ENCODE results near the gene PODNL1. TPM values are rescaled to one million over a fixed set of nuclear protein-coding genes. Genes with fewer than 3 reads are reported as not detected.

PODNL1 gene
- total and polyA plus RNA-seq, 7 donors = 0.07 to 1.3 (median 0.36) TPM

- Histone ChIP-seq H3K36me3 (ENCODE audit: insufficient read depth in 1 of 2, low read depth in 1 of 2) (no peaks in the 10 kb centered on the region), H3K27me3 (ENCODE audit: insufficient read depth in 3 of 3, low read length in 2 of 3) (no peaks in the 10 kb centered on the region), H3K27ac (no peak overlapping the region), H3K4me3 (no peak overlapping the region), H3K9me3 (no peaks in the 10 kb centered on the region), H3K4me1 (no peaks in the 10 kb centered on the region)
- 98 to 100% (median 99%) methylated on average over 2 of the region's 2 CpGs for WGBS, 3 donors
- TF ChIP-seq CTCF (IDR thresholded peaks at IDR 0.05) = no peak
- DNase-seq (no peak), ATAC-seq (no peak)
- intact Hi-C loops (cut with DNase I) = no loop called here
Observed at GRCh38 chr19:13896227-13896626, 42.0 kb downstream of the PODNL1 start.

GRCh38 chr19:13894552-13894951, 43.7 kb downstream of the PODNL1 start:
- Histone ChIP-seq H3K4me3 (no peak overlapping the region), H3K27ac (no peak overlapping the region), H3K9me3 (no peaks in the 10 kb centered on the region), H3K4me1 (no peaks in the 10 kb centered on the region), H3K27me3 (ENCODE audit: insufficient read depth in 3 of 3, low read length in 2 of 3) (no peaks in the 10 kb centered on the region), H3K36me3 (ENCODE audit: insufficient read depth in 1 of 2, low read depth in 1 of 2) (no peaks in the 10 kb centered on the region)
- TF ChIP-seq CTCF (IDR thresholded peaks at IDR 0.05) = no peak
- no peak for DNase-seq
- ATAC-seq = no peak
- intact Hi-C loops (cut with DNase I) = no loop called here
- 83 to 85% (median 85%) methylated on average over 5 of the region's 5 CpGs for WGBS, 3 donors

GRCh38 chr19:13892870-13893269, 45.3 kb downstream of the PODNL1 start:
- Histone ChIP-seq H3K36me3 (ENCODE audit: insufficient read depth in 1 of 2, low read depth in 1 of 2) (no peaks in the 10 kb centered on the region), H3K4me1 (no peaks in the 10 kb centered on the region), H3K4me3 (no peak overlapping the region), H3K27me3 (ENCODE audit: insufficient read depth in 3 of 3, low read length in 2 of 3) (no peaks in the 10 kb centered on the region), H3K27ac (no peak overlapping the region), H3K9me3 (no peaks in the 10 kb centered on the region)
- DNase-seq (no peak), ATAC-seq (no peak)
- 79 to 87% (median 82%) methylated on average over 9 of the region's 9 CpGs for WGBS, 3 donors
- TF ChIP-seq CTCF (IDR thresholded peaks at IDR 0.05) = no peak
- intact Hi-C loops (cut with DNase I) = no loop called here

GRCh38 chr19:13890136-13890535, 48.1 kb downstream of the PODNL1 start:
- intact Hi-C loops (cut with DNase I) = no loop called here
- Histone ChIP-seq H3K4me3 (no peak overlapping the region), H3K27ac (no peak overlapping the region), H3K27me3 (ENCODE audit: insufficient read depth in 3 of 3, low read length in 2 of 3) (no peaks in the 10 kb centered on the region), H3K9me3 (no peaks in the 10 kb centered on the region), H3K4me1 (no peaks in the 10 kb centered on the region), H3K36me3 (ENCODE audit: insufficient read depth in 1 of 2, low read depth in 1 of 2) (no peaks in the 10 kb centered on the region)
- 92% methylated on average over 12 to 13 of the region's 13 CpGs for WGBS, 3 donors
- no peak for DNase-seq
- no peak for TF ChIP-seq CTCF (IDR thresholded peaks at IDR 0.05)
- ATAC-seq = no peak

GRCh38 chr19:13888281-13888680, 49.9 kb downstream of the PODNL1 start:
- H3K36me3 ChIP-seq (ENCODE audit: insufficient read depth in 1 of 2, low read depth in 1 of 2) = no peaks in the 10 kb centered on the region
- intact Hi-C loops (cut with DNase I) = loop anchor here in 1 of 2 donors (10.0 kb wide), 1 partner anchor 457 kb away; no protein-coding TSS in a partner anchor
- no peak for TF ChIP-seq CTCF (IDR thresholded peaks at IDR 0.05)
- H3K27me3 ChIP-seq (ENCODE audit: insufficient read depth in 3 of 3, low read length in 2 of 3) = no peaks in the 10 kb centered on the region
- H3K9me3 ChIP-seq = no peaks in the 10 kb centered on the region
- no peak for DNase-seq
- no peak for ATAC-seq
- no peak overlapping the region for H3K4me3 ChIP-seq
- no peaks in the 10 kb centered on the region for H3K4me1 ChIP-seq
- no peak overlapping the region for H3K27ac ChIP-seq
- WGBS, 3 donors = 80 to 84% (median 81%) methylated on average over 16 of the region's 16 CpGs

All from psoas muscle (tissue), 8 donors.